ENCODE measurements around the gene CLEC2L.

DNA sequence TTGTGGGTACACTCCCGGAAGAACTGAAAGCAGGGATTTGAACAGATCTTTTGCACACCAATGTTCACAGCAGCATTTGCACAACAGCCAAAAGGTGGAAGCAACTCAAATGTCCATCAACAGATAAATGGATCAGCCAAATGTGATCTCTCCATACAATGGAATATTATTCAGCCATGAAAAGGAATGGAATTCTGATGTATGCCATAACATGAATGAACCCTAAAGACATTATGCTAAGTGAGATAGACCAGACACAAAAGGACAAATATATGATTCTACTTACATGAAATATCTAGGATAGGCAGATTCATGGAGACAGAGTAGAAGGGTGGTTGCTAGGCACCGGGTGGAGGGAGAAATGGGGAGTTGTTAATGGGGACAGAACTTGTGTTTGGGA is 36.7 kb downstream of the CLEC2L start:
- TF ChIP-seq, protein P1, sequence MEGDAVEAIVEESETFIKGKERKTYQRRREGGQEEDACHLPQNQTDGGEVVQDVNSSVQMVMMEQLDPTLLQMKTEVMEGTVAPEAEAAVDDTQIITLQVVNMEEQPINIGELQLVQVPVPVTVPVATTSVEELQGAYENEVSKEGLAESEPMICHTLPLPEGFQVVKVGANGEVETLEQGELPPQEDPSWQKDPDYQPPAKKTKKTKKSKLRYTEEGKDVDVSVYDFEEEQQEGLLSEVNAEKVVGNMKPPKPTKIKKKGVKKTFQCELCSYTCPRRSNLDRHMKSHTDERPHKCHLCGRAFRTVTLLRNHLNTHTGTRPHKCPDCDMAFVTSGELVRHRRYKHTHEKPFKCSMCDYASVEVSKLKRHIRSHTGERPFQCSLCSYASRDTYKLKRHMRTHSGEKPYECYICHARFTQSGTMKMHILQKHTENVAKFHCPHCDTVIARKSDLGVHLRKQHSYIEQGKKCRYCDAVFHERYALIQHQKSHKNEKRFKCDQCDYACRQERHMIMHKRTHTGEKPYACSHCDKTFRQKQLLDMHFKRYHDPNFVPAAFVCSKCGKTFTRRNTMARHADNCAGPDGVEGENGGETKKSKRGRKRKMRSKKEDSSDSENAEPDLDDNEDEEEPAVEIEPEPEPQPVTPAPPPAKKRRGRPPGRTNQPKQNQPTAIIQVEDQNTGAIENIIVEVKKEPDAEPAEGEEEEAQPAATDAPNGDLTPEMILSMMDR (IDR thresholded peaks at IDR 0.05): no peak
- TF ChIP-seq EP300 (IDR thresholded peaks at IDR 0.05; ENCODE audit: low read depth): no peak
- no peak for TF ChIP-seq POLR2A (IDR thresholded peaks at IDR 0.05)
- no peak for TF ChIP-seq POLR2AphosphoS5 (IDR thresholded peaks at IDR 0.05)

Measured in transverse colon (tissue), 4 donors.